Urothelium cell line (cell line): ENCODE measurements around the gene CPNE6.

Experiments
- DNase-seq: peaks from one replicate; pipeline ENCODE4 v3.0.0; 2011; ENCODE audit warnings: low spot score, mixed read lengths
- FAIRE-seq: peaks from 2 replicates; lab custom pipeline; 2011; peaks lifted over from hg19 to GRCh38; lab: Jason Lieb, UNC

The CPNE6 gene

DNA sequence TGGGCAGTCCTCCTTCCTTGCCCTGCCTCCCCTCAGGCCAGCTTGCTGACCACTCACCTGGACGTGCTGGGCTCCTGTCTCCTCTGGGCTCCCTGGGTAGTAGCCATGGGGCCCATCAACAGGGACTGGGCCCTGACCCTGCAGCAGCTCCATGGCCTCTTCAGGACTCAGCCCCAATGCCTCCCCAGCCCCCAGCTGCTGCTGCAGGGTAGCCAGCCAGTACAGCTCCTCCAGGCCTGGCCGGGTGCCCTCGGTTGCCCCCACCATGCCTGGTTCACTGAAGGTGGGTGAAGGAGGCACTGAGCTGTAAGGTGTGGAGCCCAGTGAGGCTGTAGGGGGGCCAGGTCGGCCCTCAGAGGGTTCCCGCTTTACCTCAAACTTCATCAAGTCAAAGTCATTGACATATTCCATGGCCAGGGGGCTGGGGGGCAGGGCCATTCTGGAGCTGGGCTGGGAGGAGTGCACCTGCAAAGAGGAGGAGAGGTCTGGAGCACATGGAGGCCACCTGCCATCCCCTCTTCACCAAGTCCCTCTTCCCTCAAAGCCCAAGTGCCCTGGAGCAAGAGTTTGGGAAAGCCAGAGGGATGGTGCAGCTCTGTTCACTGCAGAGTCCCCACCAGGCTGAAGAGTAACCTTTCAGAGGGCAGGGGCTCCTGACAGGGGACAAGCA is 11.2 kb downstream of the CPNE6 start:
- FAIRE-seq = no peak
- no peak for DNase-seq

DNA sequence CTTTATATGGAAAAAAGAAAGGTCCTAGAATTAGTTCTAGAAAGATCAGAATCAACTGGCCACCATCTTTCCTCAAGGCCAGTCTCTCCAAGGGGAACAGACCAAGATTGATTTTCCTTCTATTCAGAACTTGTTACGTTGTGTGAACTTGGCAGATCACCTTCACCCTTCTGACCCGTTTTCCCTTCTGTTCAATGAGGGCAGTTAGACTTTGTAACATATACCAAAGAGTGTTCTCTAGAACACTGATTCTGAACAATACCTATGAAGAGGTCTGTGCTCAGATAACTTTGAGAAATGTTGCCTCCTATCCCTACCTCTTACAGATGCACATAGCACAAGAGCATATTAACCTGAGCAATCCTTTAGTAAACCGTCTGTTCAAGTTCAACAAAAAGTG is 12.1 kb downstream of the CPNE6 start:
- FAIRE-seq (no peak), DNase-seq (no peak)

DNA sequence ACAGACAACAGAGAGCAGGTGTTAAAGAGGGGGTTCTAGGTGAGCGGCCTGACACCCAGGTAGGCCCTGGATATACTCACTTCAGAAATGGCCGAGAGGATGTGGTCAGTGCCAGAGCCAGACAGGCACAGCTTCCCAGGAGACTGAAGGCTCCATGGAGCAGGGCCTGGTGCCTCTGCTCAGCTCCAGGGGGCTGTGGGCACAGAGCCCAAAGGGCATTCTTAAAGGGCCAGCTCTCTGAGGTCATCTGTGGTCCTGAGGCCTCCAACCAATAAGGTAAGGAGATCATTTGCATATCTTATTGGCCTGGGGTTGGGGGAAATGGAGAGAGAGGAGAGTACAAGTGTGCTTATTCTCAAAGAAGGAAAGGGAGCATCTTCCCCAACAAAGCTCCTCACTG is 13.1 kb downstream of the CPNE6 start:
- no peak for DNase-seq
- FAIRE-seq = no peak

DNA sequence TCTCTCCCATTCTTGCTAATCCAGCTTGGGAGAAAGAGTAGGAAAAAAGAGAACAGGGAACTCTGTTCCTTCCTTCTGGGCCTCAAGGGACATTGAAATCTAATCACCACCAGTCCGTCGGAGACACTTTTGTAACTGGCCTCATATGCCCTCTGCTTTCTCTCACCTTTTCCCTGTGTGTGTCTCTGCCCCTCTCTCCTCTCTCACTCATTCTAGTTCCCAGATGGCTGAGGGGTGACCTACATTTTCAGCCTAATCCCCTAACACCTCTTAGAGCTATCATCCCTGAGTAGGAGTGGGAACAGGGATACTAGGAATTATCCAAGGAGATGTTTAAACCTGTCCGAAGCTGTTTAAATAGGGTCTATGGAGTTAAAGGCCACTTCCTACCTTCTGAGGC is 13.9 kb downstream of the CPNE6 start:
- no peak for FAIRE-seq
- DNase-seq = no peak

DNA sequence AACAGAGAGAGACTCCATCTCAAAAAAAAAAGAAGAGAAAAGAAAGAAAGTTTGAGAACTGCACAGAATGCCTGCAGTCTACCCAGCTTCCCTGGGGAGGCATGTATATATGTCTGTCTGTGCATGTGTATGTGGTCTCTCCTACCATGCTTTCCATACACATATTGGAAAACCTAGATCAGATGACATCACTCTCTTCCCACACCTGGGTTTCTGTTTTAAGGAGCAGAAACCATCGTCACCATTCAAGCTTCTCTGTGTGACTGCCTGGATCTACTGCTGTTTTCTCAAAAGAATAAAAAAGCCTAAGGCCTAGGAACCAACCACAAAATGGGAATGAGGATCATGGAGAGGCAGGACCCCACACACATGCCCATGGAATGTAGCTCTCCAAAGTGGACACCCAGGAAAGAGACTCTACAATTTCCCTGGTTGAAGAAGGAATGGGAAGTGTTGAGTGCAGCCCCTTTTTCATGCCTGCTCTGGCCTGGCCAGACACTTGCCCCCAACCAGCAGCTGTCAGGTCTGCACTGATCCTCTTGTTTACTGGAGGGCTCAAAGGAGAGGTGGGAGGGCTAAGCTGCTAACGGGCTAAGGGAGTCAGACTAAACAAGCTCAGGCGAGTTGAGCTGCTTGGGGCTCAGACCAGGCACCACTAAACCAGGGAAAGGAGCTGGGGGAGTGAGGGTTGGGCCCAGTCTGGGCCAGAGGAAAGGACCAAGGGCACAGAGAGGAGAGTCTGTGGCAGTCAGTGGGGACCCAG is 15.0 kb downstream of the CPNE6 start:
- no peak for DNase-seq

DNA sequence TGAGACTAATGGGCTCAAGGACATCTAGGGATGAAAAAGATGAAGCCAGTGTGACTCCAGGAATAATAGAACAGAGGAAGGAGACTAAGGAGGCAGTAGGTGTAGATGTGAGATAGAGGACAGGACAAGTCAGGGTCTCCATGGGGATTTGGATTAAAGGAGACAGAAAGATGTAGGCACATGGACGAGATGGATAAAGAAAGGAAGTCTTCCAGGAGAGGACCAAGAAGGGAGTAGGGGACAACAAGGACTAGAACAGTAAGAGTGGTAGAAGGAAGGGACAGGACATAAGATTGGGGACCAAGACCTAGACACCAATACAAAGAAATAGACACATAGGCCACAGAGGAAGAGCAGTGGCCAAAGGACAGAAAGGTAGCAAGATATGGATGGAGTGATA is 15.6 kb downstream of the CPNE6 start:
- DNase-seq = no peak
- no peak for FAIRE-seq

More for the DNA sequence above, 15.0 kb downstream of the CPNE6 start:
- no peak for FAIRE-seq

DNA sequence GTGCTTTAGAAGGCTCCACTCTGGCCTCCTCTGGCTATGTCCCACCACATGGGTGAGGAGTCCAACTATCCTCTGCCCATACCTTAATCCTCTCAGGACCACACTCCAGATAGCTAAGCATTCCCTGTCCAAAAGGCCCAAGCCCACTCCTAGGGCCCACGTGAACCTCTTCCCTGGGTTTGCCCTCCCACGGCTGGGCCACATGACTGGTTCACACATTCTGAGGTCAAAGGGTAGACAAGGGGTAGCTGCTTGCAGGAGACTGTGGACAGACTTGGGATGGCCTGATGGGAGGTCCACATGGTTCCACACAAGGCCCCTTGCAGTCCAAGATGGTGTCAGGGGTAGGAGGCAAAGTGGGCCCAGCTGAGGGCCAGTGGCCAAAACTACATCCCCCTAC is 16.7 kb downstream of the CPNE6 start:
- no peak for FAIRE-seq

DNA sequence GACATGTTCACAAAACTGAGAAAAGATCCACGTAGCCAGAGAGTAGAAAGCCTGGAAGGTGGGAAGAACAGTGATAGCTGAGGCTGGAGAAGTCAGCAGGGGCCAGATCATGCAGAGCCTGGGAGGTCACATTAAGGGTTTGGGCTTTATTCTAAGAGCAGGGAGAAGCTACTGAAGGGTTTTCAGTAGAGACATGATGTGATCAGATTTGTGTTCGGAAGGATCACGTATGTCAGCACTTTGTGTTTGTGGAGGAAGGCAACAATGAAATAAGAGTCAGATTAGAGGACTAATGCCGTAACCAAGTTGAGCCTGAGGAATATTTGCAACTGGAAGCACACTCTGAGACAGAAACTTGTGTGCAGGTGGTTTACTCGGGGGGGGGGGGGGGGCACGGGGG is 18.5 kb downstream of the CPNE6 start:
- no peak for FAIRE-seq
- no peak for DNase-seq

More for the DNA sequence above, 16.7 kb downstream of the CPNE6 start:
- no peak for DNase-seq

DNA sequence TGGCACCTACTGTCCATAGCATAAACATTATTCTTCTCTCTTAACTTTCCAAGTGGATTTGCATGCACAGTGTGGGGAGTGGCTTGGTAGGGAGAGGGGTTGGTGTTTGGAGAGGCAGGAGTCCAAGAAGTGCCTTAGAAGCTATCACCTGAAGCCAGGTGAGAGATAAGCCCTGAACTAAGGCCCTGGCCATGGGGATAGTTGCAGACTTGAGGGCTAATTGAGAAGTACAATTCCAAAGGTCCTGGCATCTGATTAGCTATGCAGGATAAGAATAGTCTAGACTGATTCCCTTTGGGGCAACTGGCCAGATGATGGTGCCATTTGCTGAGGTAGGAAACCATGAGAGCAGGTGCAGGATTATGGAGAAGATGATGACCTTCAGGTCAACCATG is 20.7 kb downstream of the CPNE6 start:
- no peak for FAIRE-seq

DNA sequence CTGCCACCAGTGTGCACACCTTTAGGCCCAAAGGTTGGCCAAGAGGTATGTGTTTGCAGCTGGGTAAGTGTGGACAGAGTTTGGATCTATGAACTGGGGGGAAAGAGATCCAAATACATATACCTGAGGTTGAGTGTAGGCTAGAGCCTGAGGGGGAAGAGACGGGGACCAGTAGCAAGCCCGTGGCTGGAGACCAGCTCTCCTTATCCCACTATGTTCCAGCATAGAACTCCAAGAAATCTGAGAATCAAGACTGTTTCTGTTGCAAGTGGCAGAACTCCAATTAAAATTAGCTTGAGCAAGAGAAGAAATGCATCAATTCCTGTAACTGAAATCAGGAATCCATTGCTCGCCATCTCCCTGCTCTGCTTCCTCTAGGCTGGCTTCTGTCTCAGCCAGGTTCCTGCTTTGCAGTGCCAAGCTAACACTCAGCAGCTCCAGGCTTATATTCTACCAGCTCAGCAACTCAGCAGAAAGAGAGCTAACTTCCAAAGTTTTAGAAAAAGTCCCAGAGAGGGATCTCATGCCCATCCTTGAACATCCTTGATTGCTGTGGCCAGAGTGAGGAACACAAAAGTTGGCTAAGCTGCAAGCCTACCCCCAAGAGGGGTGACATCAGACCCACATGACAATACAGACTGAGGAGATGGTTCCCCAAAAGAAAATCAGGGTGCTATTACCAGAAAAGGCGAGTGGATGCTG is 21.3 kb downstream of the CPNE6 start:
- no peak for FAIRE-seq
- DNase-seq = no peak

More for the DNA sequence above, 20.7 kb downstream of the CPNE6 start:
- no peak for DNase-seq

DNA sequence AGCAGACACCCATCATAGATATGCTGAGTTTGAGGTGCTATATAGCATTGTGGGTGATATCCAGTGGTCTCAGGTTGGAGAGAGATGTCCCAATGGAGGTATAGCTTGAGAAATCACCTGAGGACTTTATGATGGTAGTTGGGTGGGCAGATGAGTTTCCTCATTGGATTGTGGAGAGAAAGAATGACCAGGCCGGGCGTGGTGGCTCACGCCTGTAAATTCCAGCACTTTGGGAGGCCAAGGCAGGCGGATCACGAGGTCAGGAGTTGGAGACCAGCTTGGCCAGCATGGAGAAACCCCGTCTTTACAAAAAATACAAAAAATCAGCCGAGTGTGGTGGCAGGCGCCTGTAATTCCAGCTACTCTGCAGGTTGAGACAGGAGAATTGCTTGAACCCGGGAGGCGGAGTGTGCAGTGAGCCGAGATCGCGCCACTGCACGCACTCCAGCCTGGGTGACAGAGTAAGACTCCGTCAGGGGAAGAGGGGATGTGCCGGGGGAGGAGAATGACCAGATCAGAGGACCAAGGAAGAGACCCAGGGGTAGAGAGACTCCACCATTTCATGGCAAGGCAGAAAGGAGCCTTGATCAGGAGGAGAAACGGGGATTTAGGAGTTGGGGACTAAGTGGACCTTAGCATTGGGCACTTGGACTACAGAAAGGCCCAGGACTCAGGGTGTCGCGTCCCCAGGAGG is 22.0 kb downstream of the CPNE6 start:
- FAIRE-seq = no peak
- no peak for DNase-seq

DNA sequence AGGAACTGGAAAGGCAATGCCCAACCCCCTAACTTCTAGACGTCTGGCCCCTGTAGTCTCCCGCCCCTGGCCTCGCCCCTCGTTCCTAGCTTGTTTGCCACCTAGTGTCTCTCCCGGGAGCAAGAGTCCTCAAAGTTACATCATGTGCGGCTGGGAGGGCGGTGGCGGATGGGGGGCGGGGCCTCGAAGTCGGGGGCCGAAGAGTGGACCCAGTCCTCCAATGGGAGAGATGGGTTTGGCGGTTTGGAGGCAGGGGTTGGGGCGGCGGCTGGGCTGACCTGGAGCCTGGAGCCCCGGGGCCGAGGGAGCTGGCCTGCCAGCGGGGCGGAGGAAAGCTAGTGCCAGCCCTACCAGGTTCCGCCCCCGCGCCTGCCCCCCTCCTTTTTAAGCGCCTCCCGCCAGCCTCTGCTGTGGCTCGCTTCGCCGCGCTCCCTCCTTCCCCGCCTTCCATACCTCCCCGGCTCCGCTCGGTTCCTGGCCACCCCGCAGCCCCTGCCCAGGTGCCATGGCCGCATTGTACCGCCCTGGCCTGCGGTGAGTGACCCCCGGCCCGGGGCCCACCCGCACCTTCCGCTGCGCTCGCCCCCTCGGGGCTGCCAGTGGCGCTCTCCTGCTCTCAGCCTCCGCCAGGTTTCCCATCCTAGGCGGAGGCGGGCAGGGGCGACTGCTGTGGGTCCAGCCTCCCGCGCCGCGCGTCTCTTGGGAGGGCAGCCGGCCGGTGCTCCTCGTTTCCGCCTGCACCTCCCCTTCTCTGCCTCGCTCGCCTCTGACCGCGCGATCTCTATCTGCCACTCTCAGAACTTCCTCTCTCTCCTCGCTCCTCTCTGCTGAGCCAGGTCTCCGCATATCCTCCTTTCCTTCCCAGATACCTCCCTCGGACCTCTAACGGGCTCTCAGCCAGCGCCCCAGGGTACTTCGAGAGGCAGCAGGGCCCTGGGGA is 22.8 kb downstream of the CPNE6 start, which contains the start of gene PCK2:
Gene PCK2 (plus strand): TSS at position 411 of the 940 bp plus-strand sequence. CDS start 95 bp downstream, at position 506.
- DNase-seq (peak; percentile 97), FAIRE-seq (no peak)

DNA sequence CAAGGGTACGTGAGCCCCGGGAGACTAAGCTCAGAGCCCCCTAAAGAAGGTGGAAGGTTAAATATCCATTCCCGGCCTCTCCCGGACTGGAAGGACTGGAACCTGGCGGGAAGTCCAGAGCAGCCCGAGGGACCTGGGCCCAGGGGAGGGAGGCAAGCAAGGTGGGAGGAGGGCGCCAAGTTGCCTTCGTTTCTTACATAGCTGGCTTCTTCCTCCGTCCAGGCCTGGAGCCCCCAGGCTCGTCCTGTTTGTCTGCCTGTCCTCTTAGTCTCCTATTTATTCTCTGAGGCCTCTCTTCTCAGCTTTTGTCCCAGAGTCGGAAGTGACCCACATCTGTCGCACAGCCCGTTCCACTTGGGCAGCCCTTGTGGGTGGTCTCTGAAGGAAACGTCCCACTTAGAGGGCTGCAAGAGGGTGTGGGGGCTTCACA is 23.5 kb downstream of the CPNE6 start:
- no peak for FAIRE-seq

DNA sequence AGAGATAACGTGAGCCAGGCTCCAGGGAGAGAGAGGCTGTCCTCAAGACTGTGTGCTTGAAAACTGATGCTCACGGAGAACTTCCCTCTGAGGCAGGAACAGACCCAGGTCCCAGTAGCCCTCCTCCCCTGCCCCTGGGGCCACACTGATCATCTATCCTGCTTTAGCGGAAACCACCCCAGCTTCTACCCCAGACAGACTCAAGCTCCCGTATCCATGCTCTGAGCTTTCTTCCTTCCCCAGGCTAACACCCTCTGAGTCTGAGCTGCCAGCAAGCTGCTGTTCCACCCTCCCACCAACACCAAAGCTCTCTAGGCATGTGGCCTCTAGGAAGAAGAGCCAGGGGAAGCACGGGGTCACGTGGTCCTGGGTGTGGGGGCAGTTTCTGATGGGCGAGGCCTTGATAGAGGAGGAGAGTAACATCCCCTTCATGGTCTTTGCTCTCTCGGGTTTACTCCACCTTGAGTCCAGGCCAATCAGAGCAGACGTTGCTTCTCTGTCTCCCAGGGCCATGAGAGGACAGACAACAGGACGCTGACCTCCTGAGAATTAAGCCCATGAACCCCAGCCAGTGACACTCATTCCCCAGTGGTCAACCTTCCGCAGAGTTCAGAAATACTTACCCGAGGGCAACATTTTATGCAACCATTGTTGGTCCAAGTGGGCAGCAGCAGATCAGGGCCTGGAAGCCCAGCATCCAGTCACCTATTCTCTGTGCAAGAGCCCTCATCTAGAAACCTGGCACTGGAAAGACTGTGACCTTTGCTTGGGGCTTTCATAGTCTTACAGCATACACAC is 24.1 kb downstream of the CPNE6 start:
- FAIRE-seq (no peak), DNase-seq (peak; percentile 68)

More for the DNA sequence above, 23.5 kb downstream of the CPNE6 start:
- peak; percentile 25 for DNase-seq

DNA sequence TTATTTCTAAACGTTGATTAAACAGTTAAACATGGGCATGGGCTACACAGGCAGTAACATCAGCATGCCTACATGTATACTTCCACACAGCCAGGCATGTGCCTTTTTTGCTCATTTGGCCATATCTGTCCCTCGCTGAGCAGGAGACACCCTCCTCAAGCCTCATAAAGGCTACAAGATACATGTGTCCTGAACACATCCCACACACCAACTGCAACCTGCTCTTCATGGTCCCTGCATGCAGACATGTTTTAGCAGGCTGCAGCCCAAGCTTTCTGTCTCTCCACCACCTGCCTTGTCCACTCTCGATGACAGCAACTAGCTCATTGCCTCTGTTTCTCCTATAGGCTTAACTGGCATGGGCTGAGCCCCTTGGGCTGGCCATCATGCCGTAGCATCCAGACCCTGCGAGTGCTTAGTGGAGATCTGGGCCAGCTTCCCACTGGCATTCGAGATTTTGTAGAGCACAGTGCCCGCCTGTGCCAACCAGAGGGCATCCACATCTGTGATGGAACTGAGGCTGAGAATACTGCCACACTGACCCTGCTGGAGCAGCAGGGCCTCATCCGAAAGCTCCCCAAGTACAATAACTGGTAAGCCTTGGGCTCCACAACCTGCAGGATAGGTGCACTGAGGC is 25.3 kb downstream of the CPNE6 start:
- FAIRE-seq (no peak), DNase-seq (no peak)

DNA sequence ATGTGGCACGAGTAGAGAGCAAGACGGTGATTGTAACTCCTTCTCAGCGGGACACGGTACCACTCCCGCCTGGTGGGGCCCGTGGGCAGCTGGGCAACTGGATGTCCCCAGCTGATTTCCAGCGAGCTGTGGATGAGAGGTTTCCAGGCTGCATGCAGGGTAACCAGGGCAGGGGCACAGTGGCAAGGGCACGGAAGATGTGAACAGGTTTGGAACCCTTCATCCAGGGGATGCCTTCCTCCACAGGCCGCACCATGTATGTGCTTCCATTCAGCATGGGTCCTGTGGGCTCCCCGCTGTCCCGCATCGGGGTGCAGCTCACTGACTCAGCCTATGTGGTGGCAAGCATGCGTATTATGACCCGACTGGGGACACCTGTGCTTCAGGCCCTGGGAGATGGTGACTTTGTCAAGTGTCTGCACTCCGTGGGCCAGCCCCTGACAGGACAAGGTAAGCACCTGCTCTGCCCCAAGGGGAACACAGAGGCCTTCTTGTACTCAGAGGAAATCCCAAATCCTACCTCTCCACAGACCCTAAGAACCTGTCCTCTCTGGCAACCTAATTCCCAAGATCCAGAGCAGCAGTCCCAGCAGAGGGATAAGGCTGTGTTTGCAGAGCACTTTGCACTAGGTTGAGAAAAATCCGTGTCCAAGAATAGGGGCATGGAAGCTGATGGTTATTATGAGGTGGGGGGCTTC is 27.0 kb downstream of the CPNE6 start:
- FAIRE-seq = no peak
- DNase-seq = no peak

DNA sequence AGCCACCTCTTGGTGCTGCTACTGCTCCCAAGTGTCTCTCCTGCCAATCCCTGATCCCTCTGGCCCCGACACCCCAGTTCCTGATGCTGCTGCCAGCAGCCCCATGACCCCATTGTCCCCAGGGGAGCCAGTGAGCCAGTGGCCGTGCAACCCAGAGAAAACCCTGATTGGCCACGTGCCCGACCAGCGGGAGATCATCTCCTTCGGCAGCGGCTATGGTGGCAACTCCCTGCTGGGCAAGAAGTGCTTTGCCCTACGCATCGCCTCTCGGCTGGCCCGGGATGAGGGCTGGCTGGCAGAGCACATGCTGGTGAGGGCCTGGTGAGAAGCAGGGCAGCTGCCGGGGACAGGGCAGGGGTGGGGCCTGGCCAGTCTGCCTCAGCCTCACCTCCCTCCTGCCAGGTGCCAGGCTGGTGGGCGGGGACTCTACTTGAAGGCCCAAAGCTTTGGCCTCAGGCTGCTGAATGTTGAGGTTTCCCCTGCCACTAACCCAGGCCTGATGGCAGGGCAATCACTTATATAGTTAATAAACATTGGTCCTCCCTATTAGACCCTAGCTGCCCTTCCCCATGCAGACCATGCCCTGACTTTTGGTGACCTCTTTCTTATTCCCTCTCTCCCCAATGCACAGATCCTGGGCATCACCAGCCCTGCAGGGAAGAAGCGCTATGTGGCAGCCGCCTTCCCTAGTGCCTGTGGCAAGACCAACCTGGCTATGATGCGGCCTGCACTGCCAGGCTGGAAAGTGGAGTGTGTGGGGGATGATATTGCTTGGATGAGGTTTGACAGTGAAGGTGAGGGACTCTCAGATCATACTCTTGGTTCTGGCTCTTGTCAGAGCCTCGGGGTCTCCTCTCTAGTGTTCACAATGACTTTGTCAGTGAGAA is 27.8 kb downstream of the CPNE6 start:
- DNase-seq (no peak), FAIRE-seq (no peak)
